OCI-LY7 (cell line): ENCODE measurements around the gene SLC17A2.

Experiments
- EZH2phosphoT487 ChIP-seq: fragments of 200-600 bp; sonication (generic); IDR thresholded peaks from 2 replicates; pipeline ENCODE4 v1.6.1; 2018; ENCODE audit warnings: low read depth, borderline replicate concordance, mild to moderate bottlenecking, mixed run types, antibody characterized with exemption, low read length, moderate library complexity, mixed read lengths
- TF ChIP-seq, protein P1 (sequence below): fragments of 200-600 bp; sonication (generic); conservative IDR thresholded peaks from 2 replicates; pipeline ENCODE4 v1.5.1; 2014; ENCODE audit warnings: mild to moderate bottlenecking, antibody characterized with exemption, low read length, moderate library complexity, mixed read lengths

GRCh38 chr6:25874118-25874517, 56.4 kb downstream of the SLC17A2 start, which contains the start of gene SLC17A3:
- TF ChIP-seq, protein P1, sequence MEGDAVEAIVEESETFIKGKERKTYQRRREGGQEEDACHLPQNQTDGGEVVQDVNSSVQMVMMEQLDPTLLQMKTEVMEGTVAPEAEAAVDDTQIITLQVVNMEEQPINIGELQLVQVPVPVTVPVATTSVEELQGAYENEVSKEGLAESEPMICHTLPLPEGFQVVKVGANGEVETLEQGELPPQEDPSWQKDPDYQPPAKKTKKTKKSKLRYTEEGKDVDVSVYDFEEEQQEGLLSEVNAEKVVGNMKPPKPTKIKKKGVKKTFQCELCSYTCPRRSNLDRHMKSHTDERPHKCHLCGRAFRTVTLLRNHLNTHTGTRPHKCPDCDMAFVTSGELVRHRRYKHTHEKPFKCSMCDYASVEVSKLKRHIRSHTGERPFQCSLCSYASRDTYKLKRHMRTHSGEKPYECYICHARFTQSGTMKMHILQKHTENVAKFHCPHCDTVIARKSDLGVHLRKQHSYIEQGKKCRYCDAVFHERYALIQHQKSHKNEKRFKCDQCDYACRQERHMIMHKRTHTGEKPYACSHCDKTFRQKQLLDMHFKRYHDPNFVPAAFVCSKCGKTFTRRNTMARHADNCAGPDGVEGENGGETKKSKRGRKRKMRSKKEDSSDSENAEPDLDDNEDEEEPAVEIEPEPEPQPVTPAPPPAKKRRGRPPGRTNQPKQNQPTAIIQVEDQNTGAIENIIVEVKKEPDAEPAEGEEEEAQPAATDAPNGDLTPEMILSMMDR: no peak
- no peak for TF ChIP-seq EZH2phosphoT487
